SK-N-SH (cell line): ENCODE measurements around the gene TEAD2.

Experiments used
- CHD2 ChIP-seq: fragments of 150-350 bp; IDR thresholded peaks from 2 replicates; pipeline ENCODE4 v1.6.1; 2018; ENCODE audit warnings: low read length; ENCODE audit not compliant: partially characterized antibody
- EP300 ChIP-seq, 2 experiments: IDR thresholded peaks; 2 replicates each; pipeline versions ENCODE4 v1.4.0 to v1.6.1; 2012; ENCODE audit warnings: borderline replicate concordance in 1 of 2, low read depth in 1 of 2, low read length in 1 of 2
- EZH2phosphoT487 ChIP-seq: fragments of 200-600 bp; sonication (generic); IDR thresholded peaks from 2 replicates; pipeline ENCODE4 v1.6.1; 2017; ENCODE audit warnings: low read depth, mixed run types, mild to moderate bottlenecking, antibody characterized with exemption, moderate library complexity, borderline replicate concordance
- GATA2 ChIP-seq: sonication (generic); formaldehyde crosslinking; IDR thresholded peaks from 2 replicates; pipeline ENCODE4 v1.5.0; 2020; ENCODE audit warnings: mild to moderate bottlenecking, missing genetic modification reagents
- MXI1 ChIP-seq: IDR thresholded peaks from 2 replicates; pipeline ENCODE4 v1.6.1; 2012; ENCODE audit warnings: mild to moderate bottlenecking, low read depth, low read length, improper control_type of control experiment
- POLR2AphosphoS5 ChIP-seq: IDR thresholded peaks from 2 replicates; pipeline ENCODE4 v1.6.1; 2012; ENCODE audit warnings: low read depth, low read length
- RAD21 ChIP-seq: IDR thresholded peaks from 2 replicates; pipeline ENCODE4 v1.6.1; 2012; ENCODE audit warnings: mild to moderate bottlenecking, low read length
- SIN3A ChIP-seq: IDR thresholded peaks from 2 replicates; pipeline ENCODE4 v1.6.1; 2012; ENCODE audit warnings: low read depth, mild to moderate bottlenecking, low read length, moderate library complexity, borderline replicate concordance
- TAF1 ChIP-seq: IDR thresholded peaks from 2 replicates; pipeline ENCODE4 v1.6.1; 2012; ENCODE audit warnings: low read depth, mild to moderate bottlenecking, low read length, moderate library complexity, borderline replicate concordance
- TCF12 ChIP-seq: IDR thresholded peaks from 2 replicates; pipeline ENCODE4 v1.4.0; 2012
- TF ChIP-seq, protein P1 (sequence below): fragments of 200-600 bp; sonication (generic); IDR thresholded peaks from 2 replicates; pipeline ENCODE4 v1.6.1; 2017; ENCODE audit warnings: antibody characterized with exemption, mild to moderate bottlenecking, moderate library complexity

DNA sequence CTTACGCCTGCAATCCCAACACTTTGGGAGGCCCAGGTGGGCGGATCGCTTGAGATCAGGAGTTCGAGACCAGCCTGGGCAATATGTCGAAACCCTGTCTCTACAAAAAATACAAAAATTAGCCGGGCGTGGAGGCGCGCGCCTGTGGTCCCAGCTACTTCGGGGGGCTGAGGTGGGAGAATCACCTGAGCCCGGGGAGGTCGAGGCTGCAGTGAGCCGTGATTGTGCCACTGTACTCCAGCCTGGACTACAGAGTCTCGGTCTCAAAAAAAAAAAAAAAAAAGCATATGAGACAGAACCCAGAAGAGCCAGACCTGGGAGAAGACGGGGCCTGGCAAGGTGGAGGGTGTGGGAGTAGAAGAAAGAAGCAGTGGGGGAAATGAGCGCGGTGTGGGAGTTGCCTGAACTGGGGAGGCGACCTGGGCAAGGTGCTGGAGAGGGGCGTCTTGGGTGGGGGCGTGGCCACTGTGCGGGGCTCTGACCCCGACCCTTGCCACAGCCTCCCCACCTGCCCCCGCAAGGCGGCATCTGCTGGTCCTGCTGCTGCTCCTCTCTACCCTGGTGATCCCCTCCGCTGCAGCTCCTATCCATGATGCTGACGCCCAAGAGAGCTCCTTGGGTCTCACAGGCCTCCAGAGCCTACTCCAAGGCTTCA lies 2.0 kb upstream of the TEAD2 start:
- TF ChIP-seq, protein P1, sequence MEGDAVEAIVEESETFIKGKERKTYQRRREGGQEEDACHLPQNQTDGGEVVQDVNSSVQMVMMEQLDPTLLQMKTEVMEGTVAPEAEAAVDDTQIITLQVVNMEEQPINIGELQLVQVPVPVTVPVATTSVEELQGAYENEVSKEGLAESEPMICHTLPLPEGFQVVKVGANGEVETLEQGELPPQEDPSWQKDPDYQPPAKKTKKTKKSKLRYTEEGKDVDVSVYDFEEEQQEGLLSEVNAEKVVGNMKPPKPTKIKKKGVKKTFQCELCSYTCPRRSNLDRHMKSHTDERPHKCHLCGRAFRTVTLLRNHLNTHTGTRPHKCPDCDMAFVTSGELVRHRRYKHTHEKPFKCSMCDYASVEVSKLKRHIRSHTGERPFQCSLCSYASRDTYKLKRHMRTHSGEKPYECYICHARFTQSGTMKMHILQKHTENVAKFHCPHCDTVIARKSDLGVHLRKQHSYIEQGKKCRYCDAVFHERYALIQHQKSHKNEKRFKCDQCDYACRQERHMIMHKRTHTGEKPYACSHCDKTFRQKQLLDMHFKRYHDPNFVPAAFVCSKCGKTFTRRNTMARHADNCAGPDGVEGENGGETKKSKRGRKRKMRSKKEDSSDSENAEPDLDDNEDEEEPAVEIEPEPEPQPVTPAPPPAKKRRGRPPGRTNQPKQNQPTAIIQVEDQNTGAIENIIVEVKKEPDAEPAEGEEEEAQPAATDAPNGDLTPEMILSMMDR, result no peak
- TF ChIP-seq RAD21 (no peak), GATA2 (no peak), EZH2phosphoT487 (no peak), SIN3A (no peak), CHD2 (no peak), EP300 (IDR thresholded peaks at IDR 0.05; ENCODE audit: borderline replicate concordance in 1 of 2, low read depth in 1 of 2, low read length in 1 of 2) (no peak), TAF1 (no peak), TCF12 (no peak), POLR2AphosphoS5 (no peak), MXI1 (no peak)
